ENCODE results near the gene SCUBE1.

SCUBE1 gene

DNA sequence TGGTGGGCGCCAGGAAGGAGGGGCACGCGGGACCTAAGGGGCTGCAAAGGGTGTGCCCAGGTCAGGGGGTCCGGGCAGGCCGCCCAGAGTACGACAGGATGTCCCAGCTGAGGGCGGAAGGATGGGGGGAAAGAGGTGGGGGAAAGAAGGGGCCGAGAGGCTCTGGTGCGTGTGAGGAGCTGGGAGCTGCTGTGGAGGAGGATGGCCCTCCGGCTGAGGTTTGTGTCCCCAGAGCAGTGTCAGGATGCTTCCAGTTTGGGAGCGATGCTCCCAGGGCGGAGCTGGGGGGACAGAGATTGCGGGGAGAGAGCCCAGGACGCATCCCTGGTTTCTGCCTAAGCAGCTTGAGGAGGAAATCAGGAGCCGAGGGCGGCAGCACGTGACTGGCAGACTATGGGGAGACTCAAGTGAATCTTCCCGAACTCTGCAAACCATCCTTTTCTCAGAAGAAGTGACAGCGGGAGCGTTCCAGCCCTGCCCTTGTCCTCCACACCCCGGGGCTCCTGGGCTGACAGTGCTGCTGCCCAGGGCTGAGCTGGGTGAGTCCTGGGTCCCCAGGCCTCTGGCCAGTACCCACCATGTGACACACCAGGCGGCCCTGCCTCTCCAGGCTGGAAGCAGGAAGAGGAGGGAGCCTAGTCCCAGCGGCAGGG, 136.5 kb downstream of the SCUBE1 start:
- H3K27me3 ChIP-seq (ENCODE audit: insufficient read depth, low read length): no peaks in the 10 kb centered on the region
- no peaks in the 10 kb centered on the region for H3K4me1 ChIP-seq (ENCODE audit: control insufficient read depth, insufficient read depth, low read length, unreplicated experiment)
- H3K79me2 ChIP-seq (ENCODE audit: control insufficient read depth, insufficient read depth, low read length, unreplicated experiment): no peaks in the 10 kb centered on the region
- H3K36me3 ChIP-seq (ENCODE audit: insufficient read depth, low read length): no peaks in the 10 kb centered on the region
- no peak overlapping the region for H3K27ac ChIP-seq (ENCODE audit: low read depth, low read length)
- H3K4me3 ChIP-seq (ENCODE audit: low read depth, low read length): no peak overlapping the region
- no peak overlapping the region for H2AFZ ChIP-seq (ENCODE audit: low read length, unreplicated experiment)

DNA sequence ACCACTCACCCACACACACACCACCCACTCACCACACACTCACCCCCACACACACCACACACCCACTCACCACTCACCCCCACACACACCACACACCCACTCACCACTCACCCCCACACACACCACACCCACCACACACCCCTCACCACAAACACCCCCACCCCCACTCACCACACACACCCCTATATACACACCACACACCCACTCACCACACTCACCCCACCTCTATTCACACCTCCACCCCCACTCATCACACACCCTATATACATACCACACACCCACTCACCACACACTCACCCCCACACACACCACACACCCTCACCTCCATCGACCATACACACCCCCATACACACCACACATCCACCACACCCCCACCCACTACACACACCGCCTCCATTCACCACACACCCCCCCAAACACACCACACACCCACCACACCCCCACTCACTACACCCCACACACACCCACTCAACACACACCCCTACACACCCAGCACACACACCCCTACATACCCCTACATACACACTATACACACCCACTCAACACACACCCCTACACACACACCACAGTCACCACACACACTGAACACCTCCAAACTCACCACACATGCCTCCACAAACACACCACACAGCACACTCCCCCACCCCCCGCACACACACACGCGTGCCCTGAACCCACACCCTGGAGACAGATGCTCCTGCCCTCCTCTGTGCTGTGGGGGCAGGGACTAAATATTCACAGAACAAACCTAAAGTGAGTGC, 137.2 kb downstream of the SCUBE1 start:
- H2AFZ ChIP-seq (ENCODE audit: low read length, unreplicated experiment): no peak overlapping the region
- no peaks in the 10 kb centered on the region for H3K4me1 ChIP-seq (ENCODE audit: control insufficient read depth, insufficient read depth, low read length, unreplicated experiment)
- H3K4me3 ChIP-seq (ENCODE audit: low read depth, low read length): no peak overlapping the region
- no peaks in the 10 kb centered on the region for H3K36me3 ChIP-seq (ENCODE audit: insufficient read depth, low read length)
- no peak overlapping the region for H3K27ac ChIP-seq (ENCODE audit: low read depth, low read length)
- no peaks in the 10 kb centered on the region for H3K27me3 ChIP-seq (ENCODE audit: insufficient read depth, low read length)
- H3K79me2 ChIP-seq (ENCODE audit: control insufficient read depth, insufficient read depth, low read length, unreplicated experiment): no peaks in the 10 kb centered on the region

DNA sequence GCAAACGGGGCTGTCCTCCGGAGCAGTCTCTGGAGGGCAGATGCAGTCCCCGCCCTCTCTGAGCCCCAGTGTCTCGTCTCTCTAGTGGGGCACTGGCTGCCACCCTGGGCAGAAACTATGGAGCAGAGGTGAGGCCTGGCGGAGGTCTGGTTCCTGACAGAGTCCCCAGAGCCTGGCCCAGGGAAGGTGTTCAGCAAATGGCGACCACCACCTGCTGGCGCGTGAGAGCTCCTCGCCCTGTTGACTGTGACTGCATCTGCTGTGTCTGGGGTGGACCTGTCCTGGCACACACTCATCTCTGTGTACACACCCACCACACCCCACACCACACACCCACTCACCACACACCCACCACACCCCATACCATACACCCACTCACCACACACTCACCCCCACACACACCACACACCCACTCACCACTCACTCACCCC, 137.9 kb downstream of the SCUBE1 start:
- Histone ChIP-seq H2AFZ (ENCODE audit: low read length, unreplicated experiment) (no peak overlapping the region), H3K27me3 (ENCODE audit: insufficient read depth, low read length) (no peaks in the 10 kb centered on the region), H3K4me1 (ENCODE audit: control insufficient read depth, insufficient read depth, low read length, unreplicated experiment) (no peaks in the 10 kb centered on the region), H3K27ac (ENCODE audit: low read depth, low read length) (no peak overlapping the region), H3K4me3 (ENCODE audit: low read depth, low read length) (no peak overlapping the region), H3K36me3 (ENCODE audit: insufficient read depth, low read length) (no peaks in the 10 kb centered on the region), H3K79me2 (ENCODE audit: control insufficient read depth, insufficient read depth, low read length, unreplicated experiment) (no peaks in the 10 kb centered on the region)

DNA sequence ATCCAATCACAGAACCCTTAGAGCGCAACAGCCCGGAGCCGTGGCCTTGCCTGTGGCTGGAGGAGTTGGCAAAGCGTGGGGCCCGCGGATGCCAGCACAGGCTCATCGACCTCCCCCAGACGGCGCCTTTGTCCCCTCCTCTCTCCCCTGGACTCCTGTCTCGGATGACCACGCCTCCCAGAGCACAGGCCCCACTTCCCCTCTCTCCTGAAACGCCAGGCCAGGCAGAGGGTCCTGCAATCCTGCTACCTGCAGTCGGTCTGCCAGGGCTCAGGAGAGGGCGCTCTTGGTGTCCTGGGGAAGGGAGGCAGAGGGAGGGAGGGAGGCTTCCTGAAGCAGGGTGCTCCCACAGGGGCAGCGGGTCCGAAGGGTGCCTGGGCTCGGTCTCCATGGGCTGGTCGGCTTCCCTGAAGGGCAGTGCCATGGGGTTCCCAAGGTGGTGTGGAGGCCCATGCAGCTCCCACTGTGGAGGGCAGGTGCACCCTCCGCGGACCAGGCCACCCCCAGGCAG, 139.6 kb downstream of the SCUBE1 start:
- Histone ChIP-seq H3K79me2 (ENCODE audit: control insufficient read depth, insufficient read depth, low read length, unreplicated experiment) (no peaks in the 10 kb centered on the region), H3K27ac (ENCODE audit: low read depth, low read length) (no peak overlapping the region), H3K27me3 (ENCODE audit: insufficient read depth, low read length) (no peaks in the 10 kb centered on the region), H3K36me3 (ENCODE audit: insufficient read depth, low read length) (no peaks in the 10 kb centered on the region), H3K4me1 (ENCODE audit: control insufficient read depth, insufficient read depth, low read length, unreplicated experiment) (no peaks in the 10 kb centered on the region), H3K4me3 (ENCODE audit: low read depth, low read length) (no peak overlapping the region), H2AFZ (ENCODE audit: low read length, unreplicated experiment) (no peak overlapping the region)

DNA sequence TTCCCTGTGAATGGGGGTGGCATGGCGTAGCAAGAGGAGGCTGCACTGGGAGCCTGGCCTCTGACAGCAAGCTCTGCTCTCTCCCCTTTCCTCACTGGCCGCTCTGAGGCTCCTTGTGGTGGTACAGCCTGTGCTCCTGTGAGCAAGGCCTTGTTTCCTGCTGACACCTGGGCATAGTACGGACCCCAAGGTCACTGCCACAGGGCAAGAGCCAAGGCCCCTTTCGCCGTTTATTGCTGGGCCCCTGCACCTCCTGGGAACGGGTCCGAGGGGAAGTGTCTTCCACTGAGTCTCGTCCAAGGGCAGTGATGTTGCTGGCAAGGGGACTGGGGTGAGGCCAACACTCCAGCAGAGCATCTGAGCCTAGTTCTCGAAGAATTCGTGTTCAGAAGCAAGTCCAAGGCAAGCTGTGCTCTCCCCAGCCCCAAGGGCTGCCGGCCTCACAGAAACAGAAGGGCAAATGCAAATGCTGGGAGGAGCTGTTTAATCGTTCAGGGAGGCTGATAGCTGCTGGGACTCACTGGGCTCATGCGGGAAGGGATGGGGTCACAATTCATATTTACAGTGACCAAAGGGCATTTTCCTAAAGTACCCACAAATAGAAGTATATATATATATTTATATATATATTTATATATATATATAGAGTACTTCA, 140.3 kb downstream of the SCUBE1 start:
- H3K79me2 ChIP-seq (ENCODE audit: control insufficient read depth, insufficient read depth, low read length, unreplicated experiment): no peaks in the 10 kb centered on the region
- no peak overlapping the region for H2AFZ ChIP-seq (ENCODE audit: low read length, unreplicated experiment)

DNA sequence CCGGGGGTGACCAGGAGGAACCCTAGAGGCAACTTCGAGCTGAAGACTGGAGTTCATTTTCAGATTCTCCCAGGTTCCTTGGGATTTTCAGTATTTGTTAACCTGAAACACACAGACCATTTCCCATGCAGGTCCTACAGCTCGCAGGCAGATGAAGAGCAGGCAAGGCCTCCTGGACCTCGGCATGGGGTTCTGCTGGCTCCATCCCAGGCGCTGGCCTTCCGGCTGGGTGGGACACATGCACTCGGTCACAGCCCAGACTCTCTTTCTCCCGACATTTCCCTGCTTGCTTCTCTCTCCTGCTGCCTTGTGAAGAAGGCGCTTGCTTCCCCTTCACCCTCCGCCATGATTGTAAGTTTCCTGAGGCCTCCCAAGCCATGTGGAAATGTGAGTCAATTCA, 140.8 kb downstream of the SCUBE1 start:
- Histone ChIP-seq H3K4me1 (ENCODE audit: control insufficient read depth, insufficient read depth, low read length, unreplicated experiment) (no peaks in the 10 kb centered on the region), H3K4me3 (ENCODE audit: low read depth, low read length) (no peak overlapping the region), H3K36me3 (ENCODE audit: insufficient read depth, low read length) (no peaks in the 10 kb centered on the region), H2AFZ (ENCODE audit: low read length, unreplicated experiment) (no peak overlapping the region), H3K27ac (ENCODE audit: low read depth, low read length) (no peak overlapping the region), H3K79me2 (ENCODE audit: control insufficient read depth, insufficient read depth, low read length, unreplicated experiment) (no peaks in the 10 kb centered on the region), H3K27me3 (ENCODE audit: insufficient read depth, low read length) (no peaks in the 10 kb centered on the region)

More for the DNA sequence above, 140.3 kb downstream of the SCUBE1 start:
- Histone ChIP-seq H3K36me3 (ENCODE audit: insufficient read depth, low read length) (no peaks in the 10 kb centered on the region), H3K4me1 (ENCODE audit: control insufficient read depth, insufficient read depth, low read length, unreplicated experiment) (no peaks in the 10 kb centered on the region), H3K4me3 (ENCODE audit: low read depth, low read length) (no peak overlapping the region), H3K27me3 (ENCODE audit: insufficient read depth, low read length) (no peaks in the 10 kb centered on the region), H3K27ac (ENCODE audit: low read depth, low read length) (no peak overlapping the region)

DNA sequence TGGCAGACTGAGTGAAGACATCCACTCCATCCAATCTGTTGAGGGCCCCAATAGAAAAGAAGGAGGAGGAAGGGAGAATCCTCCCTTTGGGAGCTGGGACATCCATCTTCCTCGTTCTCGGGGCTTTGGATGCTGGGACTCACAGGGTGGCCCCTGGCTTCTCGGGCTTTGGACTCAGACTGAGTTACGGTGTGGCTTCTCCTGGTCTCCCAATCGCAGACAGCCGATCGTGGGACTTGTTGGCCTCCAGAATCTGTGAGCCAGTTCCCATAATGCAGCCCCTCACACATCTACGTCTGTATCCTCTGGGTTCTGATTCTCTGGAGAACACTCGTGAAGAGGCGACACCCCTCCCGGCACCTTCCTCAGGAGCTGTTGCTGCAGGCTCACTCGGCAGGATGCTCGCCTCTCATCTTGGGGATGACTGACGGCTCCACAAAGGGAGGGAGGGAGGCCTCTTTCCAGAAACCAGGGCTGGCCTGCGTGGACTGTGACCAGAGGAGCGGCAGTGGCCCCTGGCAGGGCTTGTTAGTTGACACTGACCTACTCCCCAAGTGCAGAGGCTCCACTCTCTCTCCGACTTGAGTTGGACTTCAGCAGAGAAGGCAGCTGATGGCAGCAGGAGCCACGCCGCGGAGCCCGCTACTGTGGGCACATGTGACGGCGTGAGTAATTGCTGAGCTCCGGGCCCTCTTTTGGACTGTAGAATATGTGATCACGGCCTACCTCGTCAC, 141.5 kb downstream of the SCUBE1 start:
- Histone ChIP-seq H2AFZ (ENCODE audit: low read length, unreplicated experiment) (no peak overlapping the region), H3K27ac (ENCODE audit: low read depth, low read length) (no peak overlapping the region), H3K4me1 (ENCODE audit: control insufficient read depth, insufficient read depth, low read length, unreplicated experiment) (no peaks in the 10 kb centered on the region)

DNA sequence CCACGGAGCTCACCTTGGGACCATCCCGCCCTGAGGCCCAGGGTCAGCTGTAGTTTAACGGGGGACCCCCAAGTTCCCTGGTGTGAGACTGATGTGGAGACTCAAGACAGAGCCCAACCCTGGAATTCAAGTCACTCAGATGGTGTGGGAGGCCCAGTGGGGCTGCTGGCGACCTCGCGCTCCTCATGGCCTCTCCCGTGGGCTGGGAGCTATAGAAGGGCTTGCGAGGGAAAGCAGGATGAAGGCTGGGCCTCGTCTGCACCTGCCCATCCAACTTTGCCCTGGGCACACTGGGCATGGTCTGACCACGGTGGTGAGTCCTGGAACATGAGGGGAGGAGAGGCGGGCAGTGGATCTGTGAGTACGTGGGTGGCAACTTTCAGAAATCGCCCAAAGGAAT, 142.6 kb downstream of the SCUBE1 start:
- H3K4me1 ChIP-seq (ENCODE audit: control insufficient read depth, insufficient read depth, low read length, unreplicated experiment): no peaks in the 10 kb centered on the region
- H3K4me3 ChIP-seq (ENCODE audit: low read depth, low read length): no peak overlapping the region
- H3K36me3 ChIP-seq (ENCODE audit: insufficient read depth, low read length): no peaks in the 10 kb centered on the region
- H3K79me2 ChIP-seq (ENCODE audit: control insufficient read depth, insufficient read depth, low read length, unreplicated experiment): no peaks in the 10 kb centered on the region
- no peaks in the 10 kb centered on the region for H3K27me3 ChIP-seq (ENCODE audit: insufficient read depth, low read length)
- no peak overlapping the region for H3K27ac ChIP-seq (ENCODE audit: low read depth, low read length)
- H2AFZ ChIP-seq (ENCODE audit: low read length, unreplicated experiment): no peak overlapping the region

More for the DNA sequence above, 141.5 kb downstream of the SCUBE1 start:
- no peaks in the 10 kb centered on the region for H3K79me2 ChIP-seq (ENCODE audit: control insufficient read depth, insufficient read depth, low read length, unreplicated experiment)
- H3K4me3 ChIP-seq (ENCODE audit: low read depth, low read length): no peak overlapping the region
- H3K36me3 ChIP-seq (ENCODE audit: insufficient read depth, low read length): no peaks in the 10 kb centered on the region
- no peaks in the 10 kb centered on the region for H3K27me3 ChIP-seq (ENCODE audit: insufficient read depth, low read length)

DNA sequence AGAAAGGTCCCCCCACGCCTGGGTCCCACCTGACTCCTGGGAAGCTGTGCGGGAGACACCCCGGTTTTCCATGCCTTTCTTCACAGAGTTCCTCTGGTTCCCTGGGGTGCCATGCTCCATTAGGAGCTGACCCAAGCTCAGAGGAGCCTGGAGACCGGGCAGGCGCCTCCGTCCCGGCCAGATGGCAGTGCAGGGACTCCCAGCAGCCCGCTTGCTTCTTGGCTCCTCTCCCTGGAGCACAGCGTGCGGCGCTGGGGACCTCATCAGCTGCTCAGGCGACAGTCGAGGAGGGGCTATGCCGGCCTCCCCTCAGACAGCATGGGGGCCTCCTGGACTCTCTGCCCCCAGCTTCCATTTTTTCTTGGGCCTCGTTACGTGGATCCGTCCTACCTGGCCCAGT, 143.1 kb downstream of the SCUBE1 start:
- H3K36me3 ChIP-seq (ENCODE audit: insufficient read depth, low read length): no peaks in the 10 kb centered on the region
- no peak overlapping the region for H2AFZ ChIP-seq (ENCODE audit: low read length, unreplicated experiment)
- no peaks in the 10 kb centered on the region for H3K27me3 ChIP-seq (ENCODE audit: insufficient read depth, low read length)
- no peaks in the 10 kb centered on the region for H3K79me2 ChIP-seq (ENCODE audit: control insufficient read depth, insufficient read depth, low read length, unreplicated experiment)
- H3K4me3 ChIP-seq (ENCODE audit: low read depth, low read length): no peak overlapping the region
- H3K27ac ChIP-seq (ENCODE audit: low read depth, low read length): no peak overlapping the region
- H3K4me1 ChIP-seq (ENCODE audit: control insufficient read depth, insufficient read depth, low read length, unreplicated experiment): no peaks in the 10 kb centered on the region

DNA sequence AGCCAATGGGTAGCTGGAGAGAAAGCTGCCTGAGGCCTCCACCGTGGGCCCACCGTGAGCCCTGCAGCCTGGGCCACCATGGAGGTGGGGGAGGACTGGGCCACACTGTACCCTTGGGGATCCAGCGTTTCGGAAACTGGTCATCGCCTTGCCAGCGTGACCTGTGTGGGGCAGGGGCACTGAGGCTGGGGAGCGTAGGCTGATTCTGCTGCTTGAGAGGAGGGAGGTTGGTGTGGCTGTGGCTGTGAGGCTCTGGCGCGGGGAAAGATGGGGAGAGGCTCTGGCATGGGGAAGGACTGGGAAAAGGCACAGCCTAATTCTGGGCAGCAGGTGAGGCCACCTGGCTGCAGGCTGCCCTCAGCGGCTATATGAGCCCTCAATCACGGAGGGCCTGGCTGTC, 143.6 kb downstream of the SCUBE1 start:
- Histone ChIP-seq H3K4me3 (ENCODE audit: low read depth, low read length) (no peak overlapping the region), H3K79me2 (ENCODE audit: control insufficient read depth, insufficient read depth, low read length, unreplicated experiment) (no peaks in the 10 kb centered on the region), H3K27ac (ENCODE audit: low read depth, low read length) (no peak overlapping the region), H3K27me3 (ENCODE audit: insufficient read depth, low read length) (0 out of 2 replicates have a peak, but pooled peaks cover 4% of the 10 kb centered on the region), H2AFZ (ENCODE audit: low read length, unreplicated experiment) (no peak overlapping the region), H3K4me1 (ENCODE audit: control insufficient read depth, insufficient read depth, low read length, unreplicated experiment) (no peaks in the 10 kb centered on the region), H3K36me3 (ENCODE audit: insufficient read depth, low read length) (no peaks in the 10 kb centered on the region)

All from ACC112 (cell line).